OCI-LY3 (cell line): ENCODE results near the gene PPP1R7.

Source experiments
- H2AFZ ChIP-seq: fragments of 200-600, 300-600 bp; shearing (Covaris generic); 2 replicates; pipeline ENCODE4 v1.6.0; 2014; ENCODE audit warnings: antibody characterized with exemption, low read depth, low read length
- H3K27ac ChIP-seq: fragments of 200-600, 300-600 bp; sonication (generic); 2 replicates; pipeline ENCODE4 v1.5.1; 2014; ENCODE audit warnings: mild to moderate bottlenecking, low read length, moderate library complexity, mixed read lengths
- H3K27me3 ChIP-seq: fragments of 200-600, 300-600 bp; sonication (generic); 2 replicates; pipeline ENCODE4 v1.6.1; 2014; ENCODE audit warnings: low read depth, low read length, mixed read lengths
- H3K36me3 ChIP-seq: fragments of 200-600, 300-600 bp; sonication (generic); replicated peaks from 2 replicates; pipeline ENCODE3; 2014; ENCODE audit warnings: low read depth, low read length, mixed read lengths
- H3K4me1 ChIP-seq: fragments of 300-600, 200-600 bp; sonication (generic); 2 replicates; pipeline ENCODE4 v1.6.1; 2014; ENCODE audit warnings: low read length, mixed read lengths
- H3K4me2 ChIP-seq: fragments of 200-600, 300-600 bp; sonication (generic); 2 replicates; pipeline ENCODE4 v1.6.1; 2014; ENCODE audit warnings: low read length, mixed read lengths
- H3K4me3 ChIP-seq: fragments of 300-600, 200-600 bp; sonication (generic); 2 replicates; pipeline ENCODE4 v1.5.1; 2014; ENCODE audit warnings: antibody characterized with exemption, mild to moderate bottlenecking, low read length, moderate library complexity
- H3K79me2 ChIP-seq: fragments of 300-600, 200-600 bp; shearing (Covaris generic); 2 replicates; pipeline ENCODE4 v1.6.1; 2014; ENCODE audit warnings: mild to moderate bottlenecking, low read length, mixed read lengths
- H3K9ac ChIP-seq: fragments of 300-600, 200-600 bp; shearing (Covaris generic); 2 replicates; pipeline ENCODE4 v1.6.0; 2014; ENCODE audit warnings: mild to moderate bottlenecking, low read length, moderate library complexity
- H3K9me3 ChIP-seq: fragments of 200-600, 300-600 bp; shearing (Covaris generic); 2 replicates; pipeline ENCODE4 v1.6.1; 2014; ENCODE audit warnings: low read length, mixed read lengths; ENCODE audit not compliant: insufficient read depth
- H4K20me1 ChIP-seq: fragments of 200-600, 300-600 bp; sonication (generic); 2 replicates; pipeline ENCODE4 v1.6.1; 2016; ENCODE audit warnings: low read length, mixed read lengths; ENCODE audit not compliant: insufficient read depth
- CTCF ChIP-seq: fragments of 200-600, 300-600 bp; sonication (generic); IDR thresholded peaks from 2 replicates; pipeline ENCODE4 v1.5.1; 2014; ENCODE audit warnings: antibody characterized with exemption, low read length, low read depth
- EZH2phosphoT487 ChIP-seq: fragments of 200-600 bp; shearing (Covaris generic); IDR thresholded peaks from 2 replicates; pipeline ENCODE4 v1.6.1; 2018; ENCODE audit warnings: antibody characterized with exemption, mixed run types, low read depth

PPP1R7 gene

DNA sequence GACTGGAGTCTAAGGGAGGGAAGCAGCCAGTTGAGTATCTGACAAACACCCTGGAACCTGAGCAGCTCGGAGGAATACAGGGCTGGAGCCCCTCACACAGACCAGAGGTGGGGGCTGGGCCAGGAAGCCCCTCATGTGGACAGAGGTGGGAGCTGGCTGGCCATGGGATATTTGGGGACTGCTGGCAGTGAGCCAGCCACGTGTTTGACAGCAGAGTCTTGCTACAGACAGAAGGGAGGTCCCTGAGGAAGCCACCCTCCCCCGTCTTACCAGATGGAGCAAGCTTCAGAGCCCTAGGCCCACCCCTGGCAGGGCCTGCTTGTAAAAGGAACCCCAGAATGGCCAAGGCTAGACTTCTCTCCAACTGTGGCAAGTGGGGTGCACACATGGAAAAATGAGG lies 44.6 kb upstream of the PPP1R7 start:
- Histone ChIP-seq H2AFZ (no peak overlapping the region), H3K9ac (no peak overlapping the region), H4K20me1 (no peaks in the 10 kb centered on the region), H3K9me3 (no peaks in the 10 kb centered on the region), H3K27me3 (no peaks in the 10 kb centered on the region), H3K4me2 (no peak overlapping the region), H3K36me3 (peaks cover 25% of the 10 kb centered on the region), H3K79me2 (peaks cover 53% of the 10 kb centered on the region), H3K27ac (no peak overlapping the region), H3K4me1 (peaks cover 24% of the 10 kb centered on the region), H3K4me3 (no peak overlapping the region)
- TF ChIP-seq CTCF (no peak), EZH2phosphoT487 (no peak)

DNA sequence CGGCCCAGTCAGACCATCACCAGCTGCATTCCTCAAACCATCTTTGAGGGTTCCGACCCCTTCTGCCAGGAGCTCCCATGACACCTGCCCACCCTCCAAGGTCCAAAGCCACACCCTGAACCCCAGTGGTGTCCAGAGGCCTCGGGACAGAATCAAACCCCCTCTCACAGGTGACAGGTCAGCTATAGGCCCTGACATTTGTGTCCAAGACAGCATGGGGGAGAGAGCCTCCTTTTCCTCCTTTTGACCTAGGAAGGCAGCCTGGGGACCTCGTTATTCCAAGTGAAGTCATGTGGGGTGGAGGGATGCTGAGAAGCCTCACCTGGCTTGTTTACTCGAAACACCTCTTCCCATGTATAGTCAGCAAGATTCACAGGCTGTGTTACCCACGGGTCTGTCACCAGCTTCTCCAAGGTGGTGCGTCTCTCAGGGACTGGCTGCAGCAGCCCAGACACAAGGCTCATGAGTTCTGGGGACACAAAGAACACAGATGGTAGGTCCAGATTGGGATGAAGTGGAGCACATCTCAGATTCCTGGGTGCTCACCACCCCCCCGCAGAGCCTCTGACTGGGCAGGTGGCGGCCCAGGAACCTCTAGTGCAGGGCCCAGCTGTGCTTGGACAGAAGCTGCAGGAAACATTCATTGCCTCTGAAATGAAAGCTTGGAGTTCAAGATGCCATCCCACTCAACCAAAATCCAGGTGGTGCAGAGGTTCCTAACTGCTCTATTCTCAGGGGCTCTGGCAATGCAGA lies 43.1 kb upstream of the PPP1R7 start:
- Histone ChIP-seq H3K9me3 (no peaks in the 10 kb centered on the region), H2AFZ (no peak overlapping the region), H3K27me3 (no peaks in the 10 kb centered on the region), H4K20me1 (no peaks in the 10 kb centered on the region), H3K36me3 (peaks cover 29% of the 10 kb centered on the region), H3K9ac (no peak overlapping the region), H3K4me1 (peaks cover 35% of the 10 kb centered on the region), H3K4me3 (no peak overlapping the region), H3K79me2 (peaks cover 50% of the 10 kb centered on the region), H3K27ac (no peak overlapping the region), H3K4me2 (no peak overlapping the region)
- TF ChIP-seq CTCF = no peak
- TF ChIP-seq EZH2phosphoT487 = no peak

GRCh38 chr2:241108271-241109209 lies 41.7 kb upstream of the PPP1R7 start:
- no peaks in the 10 kb centered on the region for H3K9me3 ChIP-seq
- H4K20me1 ChIP-seq = no peaks in the 10 kb centered on the region
- H3K4me1 ChIP-seq = peaks cover 30% of the 10 kb centered on the region
- H3K36me3 ChIP-seq = peaks cover 39% of the 10 kb centered on the region
- peaks cover 36% of the 10 kb centered on the region for H3K79me2 ChIP-seq
- H3K4me3 ChIP-seq = no peak overlapping the region
- no peak for TF ChIP-seq CTCF
- TF ChIP-seq EZH2phosphoT487 = no peak
- no peak overlapping the region for H3K27ac ChIP-seq
- no peak overlapping the region for H3K9ac ChIP-seq
- no peaks in the 10 kb centered on the region for H3K27me3 ChIP-seq
- H3K4me2 ChIP-seq = no peak overlapping the region
- no peak overlapping the region for H2AFZ ChIP-seq
